ENCODE measurements around the gene AP2B1. TPM values are rescaled to one million over a fixed set of nuclear protein-coding genes. Genes with fewer than 3 reads are reported as not detected.

AP2B1 gene
- total and polyA plus RNA-seq, 7 donors = 43.2 to 86.4 (median 53.1) TPM

GRCh38 chr17:35674552-35674951 lies 87.4 kb downstream of the AP2B1 start:
- Histone ChIP-seq H3K4me3 (no peak overlapping the region), H3K27me3 (no peaks in the 10 kb centered on the region), H3K9me3 (no peaks in the 10 kb centered on the region), H3K27ac (no peak overlapping the region), H3K4me1 (no peaks in the 10 kb centered on the region), H3K36me3 (peaks cover 0 to 61% (median 28%) of the 10 kb centered on the region in 4 donors)
- intact Hi-C loops (cut with DNase I) = no loop called here
- TF ChIP-seq POLR2A (IDR thresholded peaks at IDR 0.05) = no peak
- WGBS, 2 donors = 93 to 94% methylated on average over 5 of the region's 5 CpGs
- DNase-seq = no peak

GRCh38 chr17:35676441-35676840 lies 89.3 kb downstream of the AP2B1 start:
- TF ChIP-seq POLR2A (IDR thresholded peaks at IDR 0.05) (no peak), EP300 (IDR thresholded peaks at IDR 0.05) (no peak), CTCF (IDR thresholded peaks at IDR 0.05) (no peak), POLR2AphosphoS5 (IDR thresholded peaks at IDR 0.05) (no peak)
- H3K36me3 ChIP-seq = peaks cover 0 to 72% (median 24%) of the 10 kb centered on the region in 4 donors
- H3K9me3 ChIP-seq = no peaks in the 10 kb centered on the region
- H3K4me3 ChIP-seq = no peak overlapping the region
- intact Hi-C loops (cut with DNase I) = no loop called here
- WGBS, 2 donors = 92 to 94% methylated on average over 2 of the region's 2 CpGs
- H3K27me3 ChIP-seq = no peaks in the 10 kb centered on the region
- no peaks in the 10 kb centered on the region for H3K4me1 ChIP-seq
- H3K27ac ChIP-seq = no peak overlapping the region
- DNase-seq = no peak

- H3K9me3 ChIP-seq = no peaks in the 10 kb centered on the region
- intact Hi-C loops (cut with DNase I) = no loop called here
- 18 to 66% methylated on average over 2 of the region's 2 CpGs for whole genome bisulfite sequencing, 2 donors
- no peak for DNase-seq
- peaks cover 0 to 73% (median 23%) of the 10 kb centered on the region in 4 donors for H3K36me3 ChIP-seq
- H3K27ac ChIP-seq = no peak overlapping the region
- H3K4me1 ChIP-seq = no peaks in the 10 kb centered on the region
- no peak overlapping the region for H3K4me3 ChIP-seq
- no peaks in the 10 kb centered on the region for H3K27me3 ChIP-seq
- no peak for TF ChIP-seq POLR2AphosphoS5 (IDR thresholded peaks at IDR 0.05)
- TF ChIP-seq CTCF (IDR thresholded peaks at IDR 0.05) = no peak
These were observed 92.0 kb downstream of the AP2B1 start for GRCh38 chr17:35679007-35679682.

- DNase-seq = no peak
- intact Hi-C loops (cut with DNase I) = no loop called here
- no peak overlapping the region for H3K27ac ChIP-seq
- 84 to 92% methylated on average over 4 of the region's 4 CpGs for WGBS, 2 donors
- TF ChIP-seq EP300 (IDR thresholded peaks at IDR 0.05) = no peak
- TF ChIP-seq POLR2A (IDR thresholded peaks at IDR 0.05) = no peak
- TF ChIP-seq POLR2AphosphoS5 (IDR thresholded peaks at IDR 0.05) = no peak
- no peak for TF ChIP-seq CTCF (IDR thresholded peaks at IDR 0.05)
- H3K36me3 ChIP-seq = peaks cover 0 to 98% (median 22%) of the 10 kb centered on the region in 4 donors
- no peaks in the 10 kb centered on the region for H3K9me3 ChIP-seq
- H3K4me1 ChIP-seq = no peaks in the 10 kb centered on the region
- no peak overlapping the region for H3K4me3 ChIP-seq
- no peaks in the 10 kb centered on the region for H3K27me3 ChIP-seq
These were observed 96.5 kb downstream of the AP2B1 start for GRCh38 chr17:35683591-35683990.

- Histone ChIP-seq H3K4me3 (no peak overlapping the region), H3K27ac (no peak overlapping the region), H3K36me3 (peaks cover 0 to 98% (median 22%) of the 10 kb centered on the region in 4 donors), H3K27me3 (no peaks in the 10 kb centered on the region), H3K9me3 (no peaks in the 10 kb centered on the region), H3K4me1 (no peaks in the 10 kb centered on the region)
- no peak for DNase-seq
- TF ChIP-seq POLR2AphosphoS5 (IDR thresholded peaks at IDR 0.05) = no peak
- TF ChIP-seq CTCF (IDR thresholded peaks at IDR 0.05) = no peak
- no peak for TF ChIP-seq EP300 (IDR thresholded peaks at IDR 0.05)
- no peak for TF ChIP-seq POLR2A (IDR thresholded peaks at IDR 0.05)
- WGBS, 2 donors = 86 to 92% methylated on average over 2 of the region's 2 CpGs
- intact Hi-C loops (cut with DNase I) = no loop called here
These were observed 97.1 kb downstream of the AP2B1 start for GRCh38 chr17:35684055-35684802.

All from sigmoid colon (tissue), 7 donors.